Right kidney (tissue), 1 donor: ENCODE results near the gene COL6A2.
"Not testable (repeated sequence)": the region's sequence is repeated elsewhere in the genome, so short reads cannot be mapped to it uniquely, and the experiment has no call there.

ENCODE experiments used
- DNase-seq: peaks from one replicate; pipeline ENCODE4 v3.0.0-alpha.2; 2016

Gene COL6A2

GRCh38 chr21:46093668-46094400 lies 4.1 kb upstream of the COL6A2 start:
- no peak for DNase-seq

GRCh38 chr21:46094401-46095082 lies 3.4 kb upstream of the COL6A2 start:
- no peak for DNase-seq

- DNase-seq: no peak
Measured at GRCh38 chr21:46095083-46095719, 2.7 kb upstream of the COL6A2 start.

- no peak for DNase-seq
Measured at GRCh38 chr21:46095814-46096595, 1.9 kb upstream of the COL6A2 start.

GRCh38 chr21:46096596-46097335 lies 1.1 kb upstream of the COL6A2 start:
- no peak for DNase-seq

- peak; percentile 77 for DNase-seq
Measured at GRCh38 chr21:46098303-46099141, 610 bp downstream of the COL6A2 start.

- DNase-seq: peak; percentile 44
Measured at GRCh38 chr21:46099476-46099875, 1.6 kb downstream of the COL6A2 start.

- DNase-seq: no peak
Measured at GRCh38 chr21:46100020-46100419, 2.1 kb downstream of the COL6A2 start.

- DNase-seq: no peak
Measured at GRCh38 chr21:46100426-46100825, 2.5 kb downstream of the COL6A2 start.

- DNase-seq: no peak
Measured at GRCh38 chr21:46100906-46101305, 3.0 kb downstream of the COL6A2 start.

GRCh38 chr21:46104104-46104503 lies 6.2 kb downstream of the COL6A2 start:
- no peak for DNase-seq

- DNase-seq: not testable (repeated sequence)
Measured at GRCh38 chr21:46107376-46107775, 9.5 kb downstream of the COL6A2 start.

GRCh38 chr21:46108827-46109312 lies 11.0 kb downstream of the COL6A2 start:
- no peak for DNase-seq

- no peak for DNase-seq
Measured at GRCh38 chr21:46109313-46110221, 11.7 kb downstream of the COL6A2 start.

GRCh38 chr21:46110499-46111192 lies 12.7 kb downstream of the COL6A2 start:
- DNase-seq: no peak

GRCh38 chr21:46111193-46111571 lies 13.3 kb downstream of the COL6A2 start:
- no peak for DNase-seq

GRCh38 chr21:46111857-46112724 lies 14.2 kb downstream of the COL6A2 start:
- no peak for DNase-seq

GRCh38 chr21:46112725-46113215 lies 14.9 kb downstream of the COL6A2 start:
- no peak for DNase-seq
